Activated CD8-positive, alpha-beta memory T cell treated with anti-CD3 and anti-CD28 coated beads, Interleukin-2, amount 50 U/mL, for 48 hours (primary cell): ENCODE measurements around the gene HBZ.
"Not testable (repeated sequence)": the region's sequence is repeated elsewhere in the genome, so short reads cannot be mapped to it uniquely, and the experiment has no call there.

Source experiments
- DNase-seq: peaks from one replicate; pipeline ENCODE4 v3.0.0-alpha.2; 2020

Gene HBZ

GRCh38 chr16:180101-180675 lies 27.7 kb downstream of the HBZ start, which contains the start of gene HBQ1:
Gene HBQ1 (plus strand): TSS chr16:180459. CDS start chr16:180487, 28 bp downstream.
- peak; percentile 86 for DNase-seq

- DNase-seq, result no peak
Measured at GRCh38 chr16:180681-181564, 28.5 kb downstream of the HBZ start.

GRCh38 chr16:181565-182021 lies 29.1 kb downstream of the HBZ start:
- peak; percentile 99 for DNase-seq

- DNase-seq, result no peak
Measured at GRCh38 chr16:183005-183404, 30.6 kb downstream of the HBZ start.

- DNase-seq, result no peak
Measured at GRCh38 chr16:185213-185612, 32.8 kb downstream of the HBZ start.

- DNase-seq, result no peak
Measured at GRCh38 chr16:185691-186090, 33.2 kb downstream of the HBZ start.

- DNase-seq, result no peak
Measured at GRCh38 chr16:187330-187729, 34.9 kb downstream of the HBZ start.

GRCh38 chr16:188674-189073 lies 36.2 kb downstream of the HBZ start:
- no peak for DNase-seq

- no peak for DNase-seq
Measured at GRCh38 chr16:189604-190186, 37.3 kb downstream of the HBZ start.

GRCh38 chr16:191831-192230 lies 39.4 kb downstream of the HBZ start:
- DNase-seq, result no peak

GRCh38 chr16:192686-193085 lies 40.2 kb downstream of the HBZ start:
- no peak for DNase-seq

- no peak for DNase-seq
Measured at GRCh38 chr16:193441-193840, 41.0 kb downstream of the HBZ start.

- DNase-seq, result no peak
Measured at GRCh38 chr16:194516-194915, 42.1 kb downstream of the HBZ start.

GRCh38 chr16:200388-200787 lies 47.9 kb downstream of the HBZ start:
- no peak for DNase-seq

GRCh38 chr16:203246-203645 lies 50.8 kb downstream of the HBZ start:
- DNase-seq, result no peak

GRCh38 chr16:204046-204445 lies 51.6 kb downstream of the HBZ start:
- not testable (repeated sequence) for DNase-seq
